Body of pancreas (tissue), 4 donors: ENCODE results near the gene SLC16A6. TPM values are rescaled to one million over a fixed set of nuclear protein-coding genes. Genes with fewer than 3 reads are reported as not detected.
A peak's percentile ranks its signal among the peaks of the same experiment; 100 is the strongest.

ENCODE experiments used
- ATAC-seq: fragments of 150-250 bp; one replicate; pipeline ENCODE4 v1.9.1; 2016
- DNase-seq, 4 donors: peaks; one replicate each; pipeline ENCODE4 v3.0.0-alpha.2; 2019
- H3K27ac ChIP-seq, 4 donors: fragments of 200-600 bp; sonication (generic); 1 replicate in 3 of 4; 2 replicates in 1 of 4; pipeline versions ENCODE4 v1.5.1 to v1.6.1; 2016 to 2019; ENCODE audit warnings: mild to moderate bottlenecking in 1 of 4, mixed read lengths in 1 of 4, moderate library complexity in 1 of 4
- H3K27me3 ChIP-seq, 2 donors: fragments of 200-600 bp; sonication (generic); one replicate each; pipeline ENCODE4 v1.6.0; 2016; ENCODE audit warnings: mild to moderate bottlenecking in 1 of 2
- H3K36me3 ChIP-seq, 2 donors: fragments of 200-600 bp; sonication (generic); replicated peaks in 1 of 2; 2 replicates each; pipeline ENCODE4 v1.5.1; 2016; ENCODE audit warnings: low read depth in 2 of 2; ENCODE audit not compliant: insufficient read depth in 1 of 2
- H3K4me1 ChIP-seq: fragments of 200-600 bp; sonication (generic); one replicate; pipeline ENCODE4 v1.6.0; 2016
- H3K4me3 ChIP-seq, 2 donors: fragments of 200-600 bp; sonication (generic); 1 replicate in 1 of 2; 2 replicates in 1 of 2; pipeline ENCODE4 v1.5.1; 2016 to 2019
- H3K9me3 ChIP-seq, 3 donors: fragments of 200-600 bp; sonication (generic); 1 replicate in 2 of 3; 2 replicates in 1 of 3; pipeline ENCODE4 v1.5.1; 2016
- POLR2A ChIP-seq, 3 donors: fragments of 450-650 bp; IDR thresholded peaks; one replicate each; pipeline ENCODE4 v1.6.1; 2016; ENCODE audit warnings: antibody characterized with exemption in 3 of 3, mild to moderate bottlenecking in 2 of 3
- WGBS, 2 donors: methylation state at CpG; one replicate each; pipeline ENCODE4 v1.1.5; 2017; 5-methylcytosine and 5-hydroxymethylcytosine counted together
- intact Hi-C: fragments of 100-400 bp; cut with DNase I; formaldehyde crosslinking; loops from one replicate; pipeline ENCODE4 v1.15.1; 2023
- total RNA-seq, 2 donors: library from RNA; depleted of rRNA; stranded (reverse); fragments of >200 nt; gene quantifications; one replicate each; pipeline ENCODE4 v1.1.0, GENCODE V29; 2016
- TF ChIP-seq, protein P1 (sequence below), 7 experiments: fragments of 450-650 bp in 4 of 7; fragments of 200-600 bp in 3 of 7; sonication (generic) in 3 of 7; IDR thresholded peaks; one replicate each; pipeline ENCODE4 v1.5.1; 2016 to 2019; ENCODE audit warnings: antibody characterized with exemption in 7 of 7

The SLC16A6 gene
- total RNA-seq, 2 donors from 2014 or later: under 0.01 TPM; not detected in 1

DNA sequence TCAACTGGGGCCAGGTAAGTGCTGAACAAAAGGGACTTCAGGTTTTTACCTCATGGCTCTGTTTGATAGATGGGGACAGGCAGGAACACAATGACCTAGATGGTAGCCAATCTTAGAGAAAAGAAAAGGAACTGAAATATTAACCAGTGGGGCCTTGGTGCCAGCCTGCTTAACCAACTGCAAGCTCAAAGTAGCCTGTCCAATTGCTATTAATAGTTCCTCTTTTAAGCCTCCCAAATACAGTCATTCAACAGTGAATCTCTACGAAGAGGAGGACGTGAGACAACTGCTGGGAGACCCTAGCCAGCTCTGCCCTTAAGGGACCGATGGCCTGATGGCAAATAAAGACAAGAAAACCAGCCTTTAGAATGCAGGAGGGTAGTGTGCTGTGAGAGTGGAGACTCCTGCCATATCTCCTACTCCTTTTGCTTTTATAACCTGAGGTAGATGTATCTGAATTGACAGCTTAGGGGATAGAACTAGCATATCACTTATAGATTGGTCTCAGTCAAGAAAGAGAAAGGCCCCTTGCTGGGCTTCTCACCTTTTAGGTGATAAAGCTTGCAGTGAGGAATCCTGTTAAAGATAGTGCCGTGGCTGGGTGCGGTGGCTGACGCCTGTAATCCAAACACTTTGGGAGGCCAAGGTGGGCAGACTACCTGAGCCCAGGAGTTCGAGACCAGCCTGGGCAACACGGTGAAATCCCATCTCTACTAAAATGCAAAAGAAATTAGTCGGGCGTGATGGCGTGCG is 28.7 kb upstream of the SLC16A6 start:
- no peak for ATAC-seq
- Histone ChIP-seq H3K4me3 (no peak overlapping the region), H3K4me1 (peaks cover 14% of the 10 kb centered on the region), H3K36me3 (no peaks in the 10 kb centered on the region), H3K27me3 (no peaks in the 10 kb centered on the region), H3K9me3 (no peaks in the 10 kb centered on the region), H3K27ac (no peak overlapping the region)
- WGBS, 2 donors: 87 to 92% methylated on average over 12 of the region's 12 CpGs
- DNase-seq: peak in 1 of 4 donors; percentile 17
- no peak for TF ChIP-seq POLR2A (IDR thresholded peaks at IDR 0.05)
- TF ChIP-seq, protein P1, sequence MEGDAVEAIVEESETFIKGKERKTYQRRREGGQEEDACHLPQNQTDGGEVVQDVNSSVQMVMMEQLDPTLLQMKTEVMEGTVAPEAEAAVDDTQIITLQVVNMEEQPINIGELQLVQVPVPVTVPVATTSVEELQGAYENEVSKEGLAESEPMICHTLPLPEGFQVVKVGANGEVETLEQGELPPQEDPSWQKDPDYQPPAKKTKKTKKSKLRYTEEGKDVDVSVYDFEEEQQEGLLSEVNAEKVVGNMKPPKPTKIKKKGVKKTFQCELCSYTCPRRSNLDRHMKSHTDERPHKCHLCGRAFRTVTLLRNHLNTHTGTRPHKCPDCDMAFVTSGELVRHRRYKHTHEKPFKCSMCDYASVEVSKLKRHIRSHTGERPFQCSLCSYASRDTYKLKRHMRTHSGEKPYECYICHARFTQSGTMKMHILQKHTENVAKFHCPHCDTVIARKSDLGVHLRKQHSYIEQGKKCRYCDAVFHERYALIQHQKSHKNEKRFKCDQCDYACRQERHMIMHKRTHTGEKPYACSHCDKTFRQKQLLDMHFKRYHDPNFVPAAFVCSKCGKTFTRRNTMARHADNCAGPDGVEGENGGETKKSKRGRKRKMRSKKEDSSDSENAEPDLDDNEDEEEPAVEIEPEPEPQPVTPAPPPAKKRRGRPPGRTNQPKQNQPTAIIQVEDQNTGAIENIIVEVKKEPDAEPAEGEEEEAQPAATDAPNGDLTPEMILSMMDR (IDR thresholded peaks at IDR 0.05): no peak
- intact Hi-C loops: no loop called here

DNA sequence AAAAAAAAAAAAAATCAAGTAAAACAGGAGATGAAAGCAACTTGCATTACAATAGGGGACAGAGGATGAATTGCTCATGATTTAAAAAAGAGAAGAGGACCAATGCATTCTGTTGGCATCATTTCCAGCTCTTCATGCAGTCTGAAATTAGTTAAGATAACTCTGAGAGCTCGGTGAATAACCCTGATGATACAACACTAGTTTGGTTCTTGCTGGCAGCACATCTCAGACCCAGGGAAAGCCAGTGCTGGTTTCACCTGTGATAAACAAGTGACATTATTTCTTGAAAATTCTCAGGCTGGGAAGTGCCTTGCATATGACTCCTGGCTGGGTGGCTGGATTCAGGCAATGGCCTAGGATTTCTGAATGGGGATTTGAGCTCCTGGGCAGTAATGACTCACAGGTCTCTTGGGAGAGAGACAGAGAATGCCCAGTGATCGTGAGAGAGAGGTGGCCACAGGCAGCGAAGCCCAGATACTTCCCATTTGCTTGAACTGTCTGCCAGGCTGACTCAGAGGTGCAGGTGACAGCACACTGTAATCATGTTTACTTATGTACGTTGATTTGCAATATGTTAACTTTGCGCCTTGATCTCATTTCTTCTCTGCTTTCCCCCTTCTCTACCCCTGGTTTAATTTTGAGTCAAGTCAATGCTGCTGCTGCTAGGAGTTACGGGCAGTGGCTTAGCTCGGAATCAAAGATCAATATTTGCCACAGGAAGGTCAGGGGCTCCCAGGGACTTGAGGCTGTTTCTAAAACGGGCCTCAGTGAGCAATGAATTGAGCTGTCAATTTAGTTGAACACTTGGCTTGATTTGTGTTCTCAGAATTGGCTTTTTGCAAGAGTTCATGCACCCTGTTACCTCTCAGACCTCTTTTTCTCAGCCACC is 27.4 kb upstream of the SLC16A6 start:
- DNase-seq (peak; percentile 21 to 67 (median 41)), ATAC-seq (peak; percentile 74)
- H3K27ac ChIP-seq: peak overlapping the region in 3 of 4 donors; percentile 6 to 39 (median 18)
- intact Hi-C loops: no loop called here
- H3K9me3 ChIP-seq: no peaks in the 10 kb centered on the region
- H3K4me3 ChIP-seq: no peak overlapping the region
- H3K36me3 ChIP-seq: no peaks in the 10 kb centered on the region
- WGBS, 2 donors: 25 to 37% methylated on average over 8 of the region's 8 CpGs
- H3K27me3 ChIP-seq: no peaks in the 10 kb centered on the region
- H3K4me1 ChIP-seq: peaks cover 14% of the 10 kb centered on the region
- TF ChIP-seq POLR2A (IDR thresholded peaks at IDR 0.05): no peak

DNA sequence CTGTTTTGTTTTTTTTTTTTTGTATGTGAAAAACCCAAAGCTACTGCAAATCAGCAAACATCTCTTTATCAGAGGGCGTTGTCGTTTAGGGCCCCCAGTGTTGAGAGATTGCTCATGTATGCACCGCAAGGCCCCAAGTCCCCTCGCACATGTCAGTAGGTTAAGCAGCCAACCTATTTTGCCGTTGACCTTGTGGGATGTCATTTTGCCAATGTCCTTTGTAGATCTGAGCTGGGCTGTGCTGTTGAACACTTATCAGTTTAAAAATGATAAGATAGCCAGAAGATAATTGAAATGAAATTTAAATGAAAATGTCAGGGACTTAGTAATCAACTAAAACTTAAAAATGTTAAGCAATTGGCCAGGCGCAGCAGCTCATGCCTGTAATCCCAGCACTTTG is 26.5 kb upstream of the SLC16A6 start:
- no peak for DNase-seq
- ATAC-seq: no peak

DNA sequence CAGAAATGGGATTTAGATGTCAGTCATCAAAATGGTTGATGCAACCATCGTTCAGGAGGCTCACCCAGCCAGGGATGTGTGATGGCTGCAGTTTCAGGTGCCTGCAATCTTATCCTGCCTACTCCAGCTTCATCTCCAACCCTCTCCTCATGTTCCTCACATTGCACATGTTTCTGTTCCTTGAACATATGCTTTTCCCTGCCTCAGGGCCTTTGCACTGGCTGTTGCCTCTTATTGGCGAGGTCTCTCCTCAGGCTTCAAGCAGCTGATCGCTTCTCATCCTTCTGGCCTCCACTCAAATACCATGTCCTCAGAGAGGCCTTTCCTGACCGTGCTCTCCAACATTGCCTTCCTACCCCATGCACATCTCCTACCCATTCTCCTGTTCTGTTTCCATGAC is 25.0 kb upstream of the SLC16A6 start:
- H3K9me3 ChIP-seq: no peaks in the 10 kb centered on the region
- no peak overlapping the region for H3K4me3 ChIP-seq
- no peaks in the 10 kb centered on the region for H3K36me3 ChIP-seq
- 94 to 95% methylated on average over 4 of the region's 4 CpGs for WGBS, 2 donors
- intact Hi-C loops: no loop called here
- ATAC-seq (no peak), DNase-seq (no peak)
- H3K27me3 ChIP-seq: no peaks in the 10 kb centered on the region
- no peak overlapping the region for H3K27ac ChIP-seq
- TF ChIP-seq, protein P1 (IDR thresholded peaks at IDR 0.05): no peak
- TF ChIP-seq POLR2A (IDR thresholded peaks at IDR 0.05): no peak
- peaks cover 14% of the 10 kb centered on the region for H3K4me1 ChIP-seq

More for the DNA sequence above, 26.5 kb upstream of the SLC16A6 start:
- 83 to 85% methylated on average over 6 of the region's 6 CpGs for WGBS, 2 donors
- no peaks in the 10 kb centered on the region for H3K9me3 ChIP-seq
- intact Hi-C loops: no loop called here
- TF ChIP-seq, protein P1 (IDR thresholded peaks at IDR 0.05): no peak
- no peak for TF ChIP-seq POLR2A (IDR thresholded peaks at IDR 0.05)
- H3K27ac ChIP-seq: no peak overlapping the region
- peaks cover 14% of the 10 kb centered on the region for H3K4me1 ChIP-seq
- no peak overlapping the region for H3K4me3 ChIP-seq
- no peaks in the 10 kb centered on the region for H3K27me3 ChIP-seq
- H3K36me3 ChIP-seq: no peaks in the 10 kb centered on the region

DNA sequence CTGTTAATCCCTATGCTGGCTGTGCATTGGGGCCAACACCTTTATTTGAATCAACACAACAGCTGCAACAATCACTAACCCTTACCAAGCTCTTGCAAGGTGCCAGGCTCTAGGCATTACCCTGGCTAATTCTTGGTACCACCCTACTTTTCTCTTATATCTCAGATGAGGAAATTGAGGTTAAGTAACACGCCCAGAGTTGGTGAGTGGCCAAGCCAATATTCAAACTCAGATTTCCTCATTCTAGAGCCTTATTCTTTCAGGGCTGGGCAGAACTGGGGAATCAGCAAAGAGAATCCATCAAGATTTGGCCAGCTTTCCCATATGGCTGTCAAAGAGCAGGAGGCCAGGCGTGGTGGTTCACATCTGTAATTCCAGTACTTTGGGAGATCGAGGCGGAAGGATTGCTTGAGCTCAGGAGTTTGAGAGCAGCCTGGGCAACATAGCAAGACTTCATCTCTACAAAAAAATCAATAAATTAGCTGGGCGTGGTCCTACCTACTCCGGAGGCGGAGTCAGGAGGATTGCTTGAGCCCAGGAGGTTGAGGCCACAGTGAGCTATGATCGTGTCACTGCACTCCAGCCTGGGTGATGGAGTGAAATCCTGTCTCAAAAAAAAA is 24.1 kb upstream of the SLC16A6 start:
- no peak for TF ChIP-seq POLR2A (IDR thresholded peaks at IDR 0.05)
- TF ChIP-seq, protein P1 (IDR thresholded peaks at IDR 0.05): no peak
- intact Hi-C loops: no loop called here

More for the DNA sequence above, 24.1 kb upstream of the SLC16A6 start:
- Histone ChIP-seq H3K4me3 (no peak overlapping the region), H3K27me3 (no peaks in the 10 kb centered on the region), H3K27ac (no peak overlapping the region), H3K4me1 (peaks cover 14% of the 10 kb centered on the region), H3K9me3 (no peaks in the 10 kb centered on the region), H3K36me3 (no peaks in the 10 kb centered on the region)
- WGBS, 2 donors: 81 to 94% methylated on average over 8 of the region's 8 CpGs
- peak in 2 of 4 donors; percentile 10 to 54 for DNase-seq
- no peak for ATAC-seq
